PC-9 (cell line): ENCODE measurements around the gene PKN2.

ENCODE experiments used
- CTCF ChIP-seq: fragments of 200-600 bp; sonication (generic); conservative IDR thresholded peaks from 2 replicates; pipeline ENCODE4 v1.6.1; 2017; ENCODE audit warnings: mixed run types, antibody characterized with exemption, mild to moderate bottlenecking, moderate library complexity
- EZH2 ChIP-seq: fragments of 200-600 bp; sonication (generic); IDR thresholded peaks from 2 replicates; pipeline ENCODE4 v1.8.0; 2017; ENCODE audit warnings: antibody characterized with exemption, low read depth

GRCh38 chr1:88662723-88663122, 21.4 kb upstream of the PKN2 start:
- TF ChIP-seq EZH2: no peak
- TF ChIP-seq CTCF: no peak
